B cell (primary cell): ENCODE measurements around the gene ARAP1. TPM values are rescaled to one million over a fixed set of nuclear protein-coding genes. Genes with fewer than 3 reads are reported as not detected.

ENCODE experiments used
- ATAC-seq: fragments of 200-7000 bp; cut with Tn5 transposase; one replicate; pipeline ENCODE4 v1.10.0; 2021; ENCODE audit warnings: low read depth, mild to moderate bottlenecking, moderate number of reproducible peaks, moderate library complexity
- CTCF ChIA-PET: fragments of 350-600 bp; sonication (Branson Sonifier 250); formaldehyde crosslinking; loops from one replicate; lab custom pipeline; 2021; ENCODE audit warnings: antibody characterized with exemption, inconsistent platforms; lab: Charles Lee
- POLR2A ChIA-PET: fragments of 350-600 bp; sonication (Branson Sonifier 250); formaldehyde crosslinking; loops from one replicate; lab custom pipeline; 2021; ENCODE audit warnings: antibody characterized with exemption; lab: Charles Lee
- DNase-seq: peaks from one replicate; pipeline ENCODE4 v3.0.0; 2013
- H2AFZ ChIP-seq: 2 replicates; pipeline ENCODE4 v1.6.1; 2012; ENCODE audit warnings: mild to moderate bottlenecking, low read depth, low read length; ENCODE audit not compliant: insufficient read depth, poor library complexity, severe bottlenecking
- H3K27ac ChIP-seq, 2 donors: 1 replicate in 1 of 2; 2 replicates in 1 of 2; pipeline ENCODE4 v1.5.1; 2012 to 2013; ENCODE audit warnings: low read length in 2 of 2, mild to moderate bottlenecking in 2 of 2, moderate library complexity in 1 of 2
- H3K27me3 ChIP-seq, 4 experiments: fragments of 200-600 bp in 1 of 4; sonication (generic) in 1 of 4; replicated peaks in 1 of 4; 1 replicate in 2 of 4; 2 replicates in 2 of 4; pipeline versions ENCODE4 v1.6.1 to v1.7.0; 2013 to 2016; ENCODE audit warnings: low read length in 3 of 4, mild to moderate bottlenecking in 2 of 4, mixed read lengths in 1 of 4, moderate library complexity in 1 of 4; ENCODE audit not compliant: insufficient read depth in 4 of 4, control insufficient read depth in 3 of 4; ENCODE audit errors: control extremely low read depth in 1 of 4
- H3K36me3 ChIP-seq, 2 experiments: replicated peaks in 1 of 2; 1 replicate in 1 of 2; 2 replicates in 1 of 2; pipeline versions ENCODE4 v1.6.1 to v1.7.1; 2013; ENCODE audit warnings: low read length in 1 of 2; ENCODE audit not compliant: insufficient read depth in 2 of 2, control insufficient read depth in 1 of 2; ENCODE audit errors: control extremely low read depth in 1 of 2, extremely low read depth in 1 of 2
- H3K4me1 ChIP-seq, 2 donors: fragments of 200-600 bp in 1 of 2; sonication (generic) in 1 of 2; 1 replicate in 1 of 2; 2 replicates in 1 of 2; pipeline versions ENCODE4 v1.5.1 to v1.6.1; 2013 to 2017; ENCODE audit warnings: low read length in 2 of 2; ENCODE audit not compliant: control insufficient read depth in 2 of 2, insufficient read depth in 2 of 2
- H3K4me2 ChIP-seq: replicated peaks from 2 replicates; pipeline ENCODE3; 2012; ENCODE audit warnings: mild to moderate bottlenecking, low read depth, low read length; ENCODE audit not compliant: poor library complexity, severe bottlenecking
- H3K4me3 ChIP-seq, 5 experiments: fragments of 200-600 bp in 1 of 5; sonication (generic) in 1 of 5; 1 replicate in 3 of 5; 2 replicates in 2 of 5; pipeline versions ENCODE4 v1.5.1 to v1.7.0; 2011 to 2016; ENCODE audit warnings: low read length in 4 of 5, mild to moderate bottlenecking in 4 of 5, low read depth in 2 of 5, control low read depth in 1 of 5, moderate library complexity in 1 of 5; ENCODE audit not compliant: insufficient read depth in 1 of 5; ENCODE audit errors: control extremely low read depth in 1 of 5, extremely low read depth in 1 of 5
- H3K79me2 ChIP-seq: fragments of 200-600 bp; sonication (generic); one replicate; pipeline ENCODE4 v1.6.0; 2016; ENCODE audit warnings: low read length; ENCODE audit not compliant: control insufficient read depth, insufficient read depth
- H3K9ac ChIP-seq: fragments of 200-600 bp; sonication (generic); 2 replicates; pipeline ENCODE4 v1.6.1; 2017; ENCODE audit warnings: mild to moderate bottlenecking, low read length, moderate library complexity
- H3K9me3 ChIP-seq, 3 donors: one replicate each; pipeline versions ENCODE4 v1.6.1 to v1.7.1; 2013; ENCODE audit warnings: low read length in 2 of 3; ENCODE audit not compliant: control insufficient read depth in 2 of 3, insufficient read depth in 1 of 3; ENCODE audit errors: control extremely low read depth in 1 of 3
- H4K20me1 ChIP-seq: 2 replicates; pipeline ENCODE4 v1.6.0; 2012; ENCODE audit warnings: mild to moderate bottlenecking, low read length; ENCODE audit not compliant: insufficient read depth, control insufficient read depth, poor library complexity, severe bottlenecking
- H3K27ac Mint-ChIP-seq: one replicate; pipeline ENCODE4 v1.8.0; 2021; ENCODE audit warnings: mixed read lengths
- H3K27me3 Mint-ChIP-seq: one replicate; pipeline ENCODE4 v1.8.0; 2021; ENCODE audit warnings: mixed read lengths
- H3K4me1 Mint-ChIP-seq: one replicate; pipeline ENCODE4 v1.8.0; 2021; ENCODE audit warnings: mixed read lengths
- H3K4me3 Mint-ChIP-seq: one replicate; pipeline ENCODE4 v1.8.0; 2021; ENCODE audit warnings: mixed read lengths
- H3K9me3 Mint-ChIP-seq: one replicate; pipeline ENCODE4 v1.8.0; 2022; ENCODE audit warnings: mixed read lengths; ENCODE audit not compliant: insufficient read depth
- EZH2 ChIP-seq: IDR thresholded peaks from 2 replicates; pipeline ENCODE4 v1.6.1; 2012; ENCODE audit warnings: borderline replicate concordance, low read depth, mild to moderate bottlenecking, moderate library complexity, low read length; ENCODE audit not compliant: insufficient read depth, poor library complexity, severe bottlenecking
- WGBS: methylation state at CpG from one replicate; pipeline ENCODE4 v1.1.5; 2013; ENCODE audit warnings: missing lambda C conversion rate; ENCODE audit not compliant: insufficient coverage; 5-methylcytosine and 5-hydroxymethylcytosine counted together
- intact Hi-C: fragments of 100-400 bp; cut with micrococcal nuclease; formaldehyde crosslinking; loops from one replicate; pipeline ENCODE4 v1.10.0; 2022
- polyA plus RNA-seq: library from polyadenylated mRNA; depleted of rRNA; stranded (reverse); fragments of >200 nt; gene quantifications from 2 replicates; pipeline ENCODE4 v1.2.3, GENCODE V29; 2012
- total RNA-seq, 2 donors: library from RNA; stranded (reverse); fragments of 120-200 nt in 1 of 2; gene quantifications; 1 replicate in 1 of 2; 2 replicates in 1 of 2; pipeline versions ENCODE4 v1.2.3 to v1.2.4, GENCODE V29; 2013 to 2022
- TF ChIP-seq, protein P1 (sequence below): fragments of 200-600 bp; IDR thresholded peaks from one replicate; pipeline ENCODE4 v1.8.0; 2022; ENCODE audit warnings: antibody characterized with exemption, mild to moderate bottlenecking

The ARAP1 gene
- total and polyA plus RNA-seq, 2 donors (not counting 1 experiment from before 2014, with no cell fraction given): 143 to 242 TPM

DNA sequence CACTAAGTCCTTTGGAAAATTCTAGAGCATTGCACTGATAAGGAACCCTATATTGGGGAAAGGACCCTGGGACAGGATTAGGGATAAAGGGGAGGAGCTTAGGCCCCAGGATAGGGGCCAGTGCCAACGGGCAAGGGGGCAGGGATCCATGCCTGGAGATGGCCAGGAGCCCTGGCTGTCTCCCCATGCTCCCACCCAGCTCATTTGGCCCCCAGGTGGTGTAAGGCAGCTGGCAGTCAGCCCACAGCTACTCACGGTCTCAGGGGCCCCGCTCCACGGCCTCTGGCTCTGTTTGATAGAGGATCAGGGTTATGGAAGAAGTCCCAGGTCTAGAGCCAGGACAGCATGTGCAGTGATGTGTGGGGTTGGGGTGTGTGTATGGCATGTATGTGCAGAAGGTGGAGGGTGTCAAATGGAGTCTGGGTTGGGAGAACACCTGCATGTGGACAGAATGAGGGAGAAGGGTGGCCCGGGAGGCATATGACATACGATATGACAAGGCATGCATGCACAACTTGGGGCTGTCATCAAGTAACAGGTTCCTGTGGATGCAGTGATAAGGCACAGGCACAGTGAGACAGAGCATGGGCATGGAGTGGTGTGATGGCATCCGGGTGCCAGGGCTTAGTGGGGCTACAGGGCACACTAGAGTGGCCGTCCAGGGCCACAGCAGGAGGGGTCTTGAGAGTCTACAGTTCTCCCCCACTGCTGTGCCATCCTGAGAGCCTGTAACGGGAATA, 59.5 kb downstream of the ARAP1 start:
- H3K79me2 ChIP-seq: no peaks in the 10 kb centered on the region
- no peak overlapping the region for H3K4me3 ChIP-seq
- TF ChIP-seq, protein P1, sequence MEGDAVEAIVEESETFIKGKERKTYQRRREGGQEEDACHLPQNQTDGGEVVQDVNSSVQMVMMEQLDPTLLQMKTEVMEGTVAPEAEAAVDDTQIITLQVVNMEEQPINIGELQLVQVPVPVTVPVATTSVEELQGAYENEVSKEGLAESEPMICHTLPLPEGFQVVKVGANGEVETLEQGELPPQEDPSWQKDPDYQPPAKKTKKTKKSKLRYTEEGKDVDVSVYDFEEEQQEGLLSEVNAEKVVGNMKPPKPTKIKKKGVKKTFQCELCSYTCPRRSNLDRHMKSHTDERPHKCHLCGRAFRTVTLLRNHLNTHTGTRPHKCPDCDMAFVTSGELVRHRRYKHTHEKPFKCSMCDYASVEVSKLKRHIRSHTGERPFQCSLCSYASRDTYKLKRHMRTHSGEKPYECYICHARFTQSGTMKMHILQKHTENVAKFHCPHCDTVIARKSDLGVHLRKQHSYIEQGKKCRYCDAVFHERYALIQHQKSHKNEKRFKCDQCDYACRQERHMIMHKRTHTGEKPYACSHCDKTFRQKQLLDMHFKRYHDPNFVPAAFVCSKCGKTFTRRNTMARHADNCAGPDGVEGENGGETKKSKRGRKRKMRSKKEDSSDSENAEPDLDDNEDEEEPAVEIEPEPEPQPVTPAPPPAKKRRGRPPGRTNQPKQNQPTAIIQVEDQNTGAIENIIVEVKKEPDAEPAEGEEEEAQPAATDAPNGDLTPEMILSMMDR: no peak
- TF ChIP-seq EZH2: no peak
- H3K4me3 Mint-ChIP-seq: no peak overlapping the region
- H4K20me1 ChIP-seq: peaks cover 48% of the 10 kb centered on the region
- ATAC-seq (no peak), DNase-seq (no peak)
- no peaks in the 10 kb centered on the region for H3K4me1 ChIP-seq
- H3K27ac Mint-ChIP-seq: no peak overlapping the region
- no peak overlapping the region for H3K4me2 ChIP-seq
- no peaks in the 10 kb centered on the region for H3K27me3 Mint-ChIP-seq
- no peak overlapping the region for H3K9ac ChIP-seq
- peaks cover 2 to 93% of the 10 kb centered on the region in 2 experiments for H3K36me3 ChIP-seq
- H3K27me3 ChIP-seq: no peaks in the 10 kb centered on the region
- intact Hi-C loops: no loop called here
- ChIA-PET POLR2A (no interaction called here), CTCF (interaction anchor here (1.1 kb wide), 1 partner anchor 9 kb away, joined by 3 read pairs; no protein-coding TSS in a partner anchor)
- no peaks in the 10 kb centered on the region for H3K9me3 ChIP-seq
- 95% methylated on average over 9 of the region's 9 CpGs for WGBS
- no peaks in the 10 kb centered on the region for H3K4me1 Mint-ChIP-seq
- H3K27ac ChIP-seq: no peak overlapping the region
- H3K9me3 Mint-ChIP-seq: no peaks in the 10 kb centered on the region
- H2AFZ ChIP-seq: no peak overlapping the region

DNA sequence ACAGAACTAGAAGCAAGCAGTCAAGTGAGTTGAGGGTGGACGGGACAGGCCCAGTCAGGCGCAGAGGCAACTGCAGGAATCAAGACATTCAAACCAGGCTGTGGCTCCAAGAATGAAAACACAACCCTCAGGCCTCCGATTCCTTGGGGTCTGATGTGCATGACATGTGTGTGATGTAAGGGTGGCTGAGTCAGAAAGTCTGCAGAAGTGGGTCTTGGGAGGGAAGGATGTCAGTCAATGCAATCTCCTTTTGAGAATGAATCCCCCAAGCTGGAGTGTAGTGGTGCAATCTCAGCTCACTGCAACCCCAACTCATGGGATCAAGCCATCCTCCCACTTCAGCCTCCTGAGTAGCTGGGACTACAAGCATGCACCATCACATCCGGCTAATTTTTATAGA, 62.0 kb downstream of the ARAP1 start:
- ATAC-seq: no peak
- H3K4me2 ChIP-seq: no peak overlapping the region
- ChIA-PET POLR2A (no interaction called here), CTCF (no interaction called here)
- Mint-ChIP-seq H3K4me3 (no peak overlapping the region), H3K27me3 (no peaks in the 10 kb centered on the region), H3K9me3 (no peaks in the 10 kb centered on the region), H3K27ac (no peak overlapping the region), H3K4me1 (no peaks in the 10 kb centered on the region)
- H3K9ac ChIP-seq: no peak overlapping the region
- peaks cover 32% of the 10 kb centered on the region for H4K20me1 ChIP-seq
- no peak overlapping the region for H2AFZ ChIP-seq
- H3K27ac ChIP-seq: no peak overlapping the region
- no peaks in the 10 kb centered on the region for H3K9me3 ChIP-seq
- H3K27me3 ChIP-seq: no peaks in the 10 kb centered on the region
- H3K36me3 ChIP-seq: peaks cover 2 to 91% of the 10 kb centered on the region in 2 experiments
- DNase-seq: no peak
- H3K79me2 ChIP-seq: no peaks in the 10 kb centered on the region
- 100% methylated on average over 3 of the region's 4 CpGs for WGBS
- intact Hi-C loops: no loop called here
- no peak for TF ChIP-seq EZH2
- TF ChIP-seq, protein P1: no peak
- H3K4me1 ChIP-seq: no peaks in the 10 kb centered on the region
- no peak overlapping the region for H3K4me3 ChIP-seq
